Mammary microvascular endothelial cell (primary cell): ENCODE measurements around the gene NR5A2. TPM values are rescaled to one million over a fixed set of nuclear protein-coding genes. Genes with fewer than 3 reads are reported as not detected.

ENCODE experiments used
- total RNA-seq: library from RNA; depleted of rRNA; stranded (reverse); fragments of >200 nt; gene quantifications from 2 replicates; pipeline ENCODE4 v1.2.3, GENCODE V29; 2015

Gene NR5A2
- 22.2 and 22.6 TPM in 2 replicates for total RNA-seq

GRCh38 chr1:200027264-200027823, at the start of gene NR5A2:
NR5A2 (plus strand) TSS chr1:200027710; CDS start chr1:200027848, 138 bp downstream.

